ENCODE measurements around the gene TPRG1. TPM values are rescaled to one million over a fixed set of nuclear protein-coding genes. Genes with fewer than 3 reads are reported as not detected.

TPRG1 gene
- total and polyA plus RNA-seq, 2 experiments from 2014 or later = 0.43 TPM; not detected in 1

DNA sequence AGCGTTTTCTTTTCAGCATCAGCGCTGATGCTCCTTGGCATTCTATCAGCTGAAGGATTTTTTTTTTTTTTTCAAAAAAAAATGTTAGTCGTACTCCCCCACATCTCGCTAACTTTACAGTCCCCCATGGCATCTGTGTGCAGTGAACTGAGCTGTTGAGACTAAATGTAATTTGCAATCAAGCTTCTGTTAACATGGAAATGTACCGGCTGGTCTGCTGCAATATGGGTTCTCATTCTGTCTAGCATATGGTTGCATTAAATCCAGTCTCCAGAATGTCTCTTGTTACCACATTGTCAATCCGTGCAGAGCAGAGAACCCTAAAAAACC is 32.2 kb upstream of the TPRG1 start:
- TF ChIP-seq EZH2phosphoT487 (IDR thresholded peaks at IDR 0.05; ENCODE audit: low read depth, severe bottlenecking, unreplicated experiment) (no peak), EZH2 (IDR thresholded peaks at IDR 0.05; ENCODE audit: borderline replicate concordance) (no peak)
- H3K9me2 ChIP-seq (replicated peaks; ENCODE audit: insufficient read depth) = no peaks in the 10 kb centered on the region
- H3K4me2 ChIP-seq = no peak overlapping the region
- WGBS (ENCODE audit: low lambda C conversion rate, missing lambda C conversion rate) = 83% methylated on average over 6 of the region's 6 CpGs
- no peaks in the 10 kb centered on the region for H3K79me2 ChIP-seq
- H3K36me3 ChIP-seq (replicated peaks; ENCODE audit: insufficient read depth, low read depth) = no peaks in the 10 kb centered on the region
- H4K20me1 ChIP-seq (ENCODE audit: insufficient read depth, poor library complexity, severe bottlenecking) = no peaks in the 10 kb centered on the region
- no peak overlapping the region for H3K27ac ChIP-seq
- H2AFZ ChIP-seq = no peak overlapping the region
- H3K9me3 ChIP-seq (ENCODE audit: low read depth) = no peaks in the 10 kb centered on the region
- no peaks in the 10 kb centered on the region for H3K27me3 ChIP-seq
- H3K4me3 ChIP-seq = no peak overlapping the region
- H3K4me1 ChIP-seq (ENCODE audit: insufficient read depth) = no peaks in the 10 kb centered on the region
- DNase-seq (ENCODE audit: low spot score) = no peak

DNA sequence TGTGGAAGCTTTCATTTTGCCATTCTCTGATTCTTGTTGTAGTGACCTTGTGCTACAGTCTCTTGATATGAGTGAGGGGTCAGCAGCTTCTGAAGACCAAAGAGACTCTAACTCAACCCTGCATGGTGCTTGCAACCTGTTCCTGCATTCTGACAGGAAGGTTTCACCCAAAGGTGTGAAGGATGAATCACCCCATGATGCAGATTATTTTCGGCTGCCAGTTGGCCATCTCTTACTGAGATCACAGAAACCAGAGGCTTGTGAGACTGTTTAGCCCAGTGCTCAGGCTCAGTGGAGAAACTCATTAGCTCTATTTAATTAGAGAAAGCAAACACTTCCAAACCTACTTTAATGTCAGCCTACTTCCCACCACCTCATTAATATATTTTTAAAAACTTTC is 29.2 kb upstream of the TPRG1 start:
- Histone ChIP-seq H3K27me3 (no peaks in the 10 kb centered on the region), H3K4me2 (no peak overlapping the region), H2AFZ (no peak overlapping the region), H3K9me2 (replicated peaks; ENCODE audit: insufficient read depth) (no peaks in the 10 kb centered on the region), H3K36me3 (replicated peaks; ENCODE audit: insufficient read depth, low read depth) (no peaks in the 10 kb centered on the region), H4K20me1 (ENCODE audit: insufficient read depth, poor library complexity, severe bottlenecking) (no peaks in the 10 kb centered on the region), H3K79me2 (no peaks in the 10 kb centered on the region), H3K27ac (no peak overlapping the region), H3K9me3 (ENCODE audit: low read depth) (no peaks in the 10 kb centered on the region), H3K4me1 (ENCODE audit: insufficient read depth) (no peaks in the 10 kb centered on the region), H3K4me3 (no peak overlapping the region)
- no peak for TF ChIP-seq CTCF (IDR thresholded peaks at IDR 0.05; ENCODE audit: poor library complexity)
- TF ChIP-seq EZH2 (IDR thresholded peaks at IDR 0.05; ENCODE audit: borderline replicate concordance) = no peak
- no peak for TF ChIP-seq EZH2phosphoT487 (IDR thresholded peaks at IDR 0.05; ENCODE audit: low read depth, severe bottlenecking, unreplicated experiment)
- no peak for DNase-seq (ENCODE audit: low spot score)
- 78% methylated on average over 1 of the region's 1 CpG for WGBS (ENCODE audit: low lambda C conversion rate, missing lambda C conversion rate)

GRCh38 chr3:189143321-189143720 is 28.4 kb upstream of the TPRG1 start:
- H3K4me1 ChIP-seq (ENCODE audit: insufficient read depth) = no peaks in the 10 kb centered on the region
- no peaks in the 10 kb centered on the region for H4K20me1 ChIP-seq (ENCODE audit: insufficient read depth, poor library complexity, severe bottlenecking)
- no peaks in the 10 kb centered on the region for H3K9me3 ChIP-seq (ENCODE audit: low read depth)
- 97% methylated on average over 1 of the region's 1 CpG for WGBS (ENCODE audit: low lambda C conversion rate, missing lambda C conversion rate)
- H2AFZ ChIP-seq = no peak overlapping the region
- H3K9me2 ChIP-seq (replicated peaks; ENCODE audit: insufficient read depth) = no peaks in the 10 kb centered on the region
- H3K27ac ChIP-seq = no peak overlapping the region
- DNase-seq (ENCODE audit: low spot score) = no peak
- no peaks in the 10 kb centered on the region for H3K36me3 ChIP-seq (replicated peaks; ENCODE audit: insufficient read depth, low read depth)
- TF ChIP-seq EZH2 (IDR thresholded peaks at IDR 0.05; ENCODE audit: borderline replicate concordance) (no peak), CTCF (IDR thresholded peaks at IDR 0.05; ENCODE audit: poor library complexity) (no peak), EZH2phosphoT487 (IDR thresholded peaks at IDR 0.05; ENCODE audit: low read depth, severe bottlenecking, unreplicated experiment) (no peak)
- no peaks in the 10 kb centered on the region for H3K79me2 ChIP-seq
- no peak overlapping the region for H3K4me3 ChIP-seq
- H3K27me3 ChIP-seq = no peaks in the 10 kb centered on the region
- H3K4me2 ChIP-seq = no peak overlapping the region

GRCh38 chr3:189143771-189144170 is 28.0 kb upstream of the TPRG1 start:
- Histone ChIP-seq H3K4me2 (no peak overlapping the region), H4K20me1 (ENCODE audit: insufficient read depth, poor library complexity, severe bottlenecking) (no peaks in the 10 kb centered on the region), H3K27me3 (no peaks in the 10 kb centered on the region), H3K9me2 (replicated peaks; ENCODE audit: insufficient read depth) (no peaks in the 10 kb centered on the region), H2AFZ (no peak overlapping the region), H3K4me1 (ENCODE audit: insufficient read depth) (no peaks in the 10 kb centered on the region), H3K9me3 (ENCODE audit: low read depth) (no peaks in the 10 kb centered on the region), H3K4me3 (no peak overlapping the region), H3K79me2 (no peaks in the 10 kb centered on the region), H3K36me3 (replicated peaks; ENCODE audit: insufficient read depth, low read depth) (no peaks in the 10 kb centered on the region), H3K27ac (no peak overlapping the region)
- 91% methylated on average over 3 of the region's 3 CpGs for WGBS (ENCODE audit: low lambda C conversion rate, missing lambda C conversion rate)
- no peak for DNase-seq (ENCODE audit: low spot score)
- TF ChIP-seq EZH2 (IDR thresholded peaks at IDR 0.05; ENCODE audit: borderline replicate concordance) = no peak

All from hepatocyte (in vitro differentiated cells).